GM13977 (cell line): Measurements from ENCODE around the gene RBM43.

Experiments used
- DNase-seq: peaks from one replicate; pipeline ENCODE4 v3.0.0; 2012; ENCODE audit warnings: low spot score
- in situ Hi-C: fragments of 300-500 bp; cut with MboI; formaldehyde crosslinking; loops from one replicate; pipeline ENCODE4 v1.12.0; 2022; ENCODE audit warnings: low sequenced_read_pairs, low pct_unique_long_range_greater_than_20kb, mixed read lengths, inconsistent platforms; ENCODE audit not compliant: unreplicated experiment
- TF ChIP-seq, protein P1 (sequence below): IDR thresholded peaks from 2 replicates; pipeline ENCODE4 v1.5.1; 2012; ENCODE audit warnings: mild to moderate bottlenecking, control low read depth; ENCODE audit not compliant: insufficient read depth; ENCODE audit errors: extremely low read depth, missing control alignments

Gene RBM43

GRCh38 chr2:151282401-151282800 is 20.7 kb upstream of the RBM43 start:
- TF ChIP-seq, protein P1, sequence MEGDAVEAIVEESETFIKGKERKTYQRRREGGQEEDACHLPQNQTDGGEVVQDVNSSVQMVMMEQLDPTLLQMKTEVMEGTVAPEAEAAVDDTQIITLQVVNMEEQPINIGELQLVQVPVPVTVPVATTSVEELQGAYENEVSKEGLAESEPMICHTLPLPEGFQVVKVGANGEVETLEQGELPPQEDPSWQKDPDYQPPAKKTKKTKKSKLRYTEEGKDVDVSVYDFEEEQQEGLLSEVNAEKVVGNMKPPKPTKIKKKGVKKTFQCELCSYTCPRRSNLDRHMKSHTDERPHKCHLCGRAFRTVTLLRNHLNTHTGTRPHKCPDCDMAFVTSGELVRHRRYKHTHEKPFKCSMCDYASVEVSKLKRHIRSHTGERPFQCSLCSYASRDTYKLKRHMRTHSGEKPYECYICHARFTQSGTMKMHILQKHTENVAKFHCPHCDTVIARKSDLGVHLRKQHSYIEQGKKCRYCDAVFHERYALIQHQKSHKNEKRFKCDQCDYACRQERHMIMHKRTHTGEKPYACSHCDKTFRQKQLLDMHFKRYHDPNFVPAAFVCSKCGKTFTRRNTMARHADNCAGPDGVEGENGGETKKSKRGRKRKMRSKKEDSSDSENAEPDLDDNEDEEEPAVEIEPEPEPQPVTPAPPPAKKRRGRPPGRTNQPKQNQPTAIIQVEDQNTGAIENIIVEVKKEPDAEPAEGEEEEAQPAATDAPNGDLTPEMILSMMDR, result no peak
- in situ Hi-C loops, result no loop called here
- no peak for DNase-seq

DNA sequence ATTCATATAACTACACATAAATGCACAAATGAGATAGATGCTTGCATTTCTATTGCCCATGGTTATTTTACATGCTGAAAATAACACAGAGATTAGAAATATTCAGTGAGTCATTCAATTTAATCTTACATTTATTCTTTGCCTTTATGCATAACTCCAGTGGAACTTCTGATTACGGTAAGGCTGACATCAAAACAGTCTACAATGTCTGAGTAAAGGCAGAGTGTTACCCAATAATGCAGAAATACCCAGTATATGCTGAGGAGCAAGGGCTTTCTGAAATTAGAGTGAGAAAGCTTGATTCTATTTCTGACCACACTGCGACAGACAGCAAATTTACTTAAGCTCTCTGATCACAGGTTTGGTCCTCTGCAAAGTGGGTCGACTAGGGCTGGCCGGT is 18.6 kb upstream of the RBM43 start:
- no peak for DNase-seq
- TF ChIP-seq, protein P1, result no peak
- in situ Hi-C loops, result no loop called here

DNA sequence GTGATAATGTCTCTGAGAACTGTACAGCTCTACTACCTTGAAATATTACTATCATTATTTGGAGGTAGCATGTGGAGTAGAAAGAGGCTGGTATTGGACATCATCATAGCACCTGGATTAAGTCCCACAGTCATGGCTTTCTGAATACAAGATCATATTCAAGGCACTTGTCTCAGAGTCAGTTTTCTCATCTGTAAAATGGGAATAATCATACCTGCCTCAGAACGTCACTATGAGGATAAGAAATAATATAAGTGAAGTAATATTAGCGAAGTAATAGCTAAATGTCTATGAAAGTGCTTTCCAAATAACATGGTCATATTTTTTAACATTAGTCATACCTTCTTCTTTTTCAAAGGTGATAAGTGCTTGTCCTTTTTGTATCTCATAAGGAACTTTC is 16.8 kb upstream of the RBM43 start:
- in situ Hi-C loops, result no loop called here
- no peak for DNase-seq
- TF ChIP-seq, protein P1, result no peak

GRCh38 chr2:151277067-151277466 is 15.4 kb upstream of the RBM43 start:
- TF ChIP-seq, protein P1, result no peak
- in situ Hi-C loops, result no loop called here
- DNase-seq, result no peak

GRCh38 chr2:151275291-151275690 is 13.6 kb upstream of the RBM43 start:
- DNase-seq, result no peak
- in situ Hi-C loops, result no loop called here
- TF ChIP-seq, protein P1, result no peak

GRCh38 chr2:151271824-151272223 is 10.2 kb upstream of the RBM43 start:
- DNase-seq, result no peak
- TF ChIP-seq, protein P1, result no peak
- in situ Hi-C loops, result no loop called here
